Activated T-helper 1 cell treated with anti-CD3 and anti-CD28 coated beads, Interleukin-2, amount 50 U/mL, for 16 hours (primary cell): ENCODE results near the gene GSE1.
"Not testable (repeated sequence)": the region's sequence is repeated elsewhere in the genome, so short reads cannot be mapped to it uniquely, and the experiment has no call there.

Source experiments
- DNase-seq, 2 donors: peaks; one replicate each; pipeline ENCODE4 v3.0.0-alpha.2; 2020; ENCODE audit warnings: low read depth in 1 of 2, low spot score in 1 of 2

GSE1 gene

DNA sequence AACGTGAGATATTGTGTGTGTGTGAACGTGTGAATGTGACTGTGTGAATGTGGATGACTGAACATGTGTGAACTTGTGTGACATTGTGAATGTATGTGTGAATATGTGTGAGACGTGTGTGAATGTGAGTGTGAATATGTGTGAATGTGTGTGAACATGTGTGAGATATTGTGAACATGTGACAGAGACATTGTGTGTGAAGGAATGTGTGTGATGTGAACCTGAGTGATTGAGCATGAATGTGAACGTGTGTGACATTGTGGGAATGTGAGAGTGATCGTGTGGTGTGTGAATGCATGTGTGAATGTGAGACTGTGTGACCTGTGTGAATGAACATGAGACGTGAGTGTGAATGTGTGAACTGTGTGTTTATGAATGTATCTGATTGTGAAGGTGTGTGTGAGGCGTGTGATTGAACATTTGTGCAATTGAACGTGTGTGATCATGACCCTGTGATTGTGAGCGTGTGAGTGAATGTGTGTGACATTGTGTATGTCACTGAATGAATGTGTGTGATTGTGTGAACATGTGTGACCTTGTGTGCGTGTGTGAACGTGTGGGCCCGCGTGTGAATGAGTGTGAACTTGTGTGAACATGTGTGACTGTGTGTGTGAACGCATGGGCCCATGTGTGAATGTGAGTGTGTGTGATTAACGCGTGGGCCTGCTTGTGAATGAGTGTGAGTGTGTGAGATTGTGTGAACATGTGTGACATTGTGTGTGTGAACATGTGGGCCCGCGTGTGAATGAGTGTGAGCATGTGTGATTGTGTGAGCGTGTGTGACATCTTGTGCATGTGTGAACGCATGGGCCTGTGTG lies 23.2 kb upstream of the GSE1 start:
- DNase-seq: no peak

DNA sequence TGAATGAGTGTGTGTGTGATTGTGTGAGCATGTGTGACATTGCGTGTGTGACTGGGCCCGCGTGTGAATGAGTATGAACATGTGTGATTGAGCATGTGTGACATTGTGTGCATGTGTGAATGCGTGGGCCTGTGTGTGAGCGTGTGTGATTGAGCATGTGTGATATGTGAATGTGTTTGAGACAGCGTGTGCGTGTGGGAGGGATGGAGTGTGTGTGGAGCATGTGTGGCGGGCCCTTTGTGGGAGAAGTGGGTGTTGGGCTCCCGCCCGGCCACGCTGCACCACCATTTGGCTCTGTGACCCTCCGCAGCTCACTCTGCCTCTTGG lies 22.7 kb upstream of the GSE1 start:
- DNase-seq: no peak

DNA sequence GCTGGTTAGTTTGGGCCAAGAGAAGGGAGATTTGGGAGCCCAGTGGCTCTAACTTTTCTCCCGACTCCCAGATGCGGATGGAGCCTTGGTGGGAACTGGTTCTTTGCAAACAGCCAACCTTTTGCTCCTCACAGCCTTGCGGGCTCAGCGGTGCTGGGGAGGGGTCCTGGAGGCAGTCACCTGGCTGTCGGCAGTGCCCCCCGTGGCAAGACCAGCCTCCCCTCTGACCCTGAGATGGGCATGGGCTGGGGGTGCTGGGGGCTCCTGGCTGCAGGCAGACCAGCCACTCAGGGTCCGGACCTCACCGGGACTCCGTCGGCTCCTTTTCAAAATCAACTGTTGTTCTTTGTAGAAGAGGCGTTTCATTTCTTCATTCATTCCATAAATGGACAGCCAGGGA lies 21.7 kb upstream of the GSE1 start:
- no peak for DNase-seq

- DNase-seq: not testable (repeated sequence)
Observed at GRCh38 chr16:85592277-85592676, 20.8 kb upstream of the GSE1 start.

DNA sequence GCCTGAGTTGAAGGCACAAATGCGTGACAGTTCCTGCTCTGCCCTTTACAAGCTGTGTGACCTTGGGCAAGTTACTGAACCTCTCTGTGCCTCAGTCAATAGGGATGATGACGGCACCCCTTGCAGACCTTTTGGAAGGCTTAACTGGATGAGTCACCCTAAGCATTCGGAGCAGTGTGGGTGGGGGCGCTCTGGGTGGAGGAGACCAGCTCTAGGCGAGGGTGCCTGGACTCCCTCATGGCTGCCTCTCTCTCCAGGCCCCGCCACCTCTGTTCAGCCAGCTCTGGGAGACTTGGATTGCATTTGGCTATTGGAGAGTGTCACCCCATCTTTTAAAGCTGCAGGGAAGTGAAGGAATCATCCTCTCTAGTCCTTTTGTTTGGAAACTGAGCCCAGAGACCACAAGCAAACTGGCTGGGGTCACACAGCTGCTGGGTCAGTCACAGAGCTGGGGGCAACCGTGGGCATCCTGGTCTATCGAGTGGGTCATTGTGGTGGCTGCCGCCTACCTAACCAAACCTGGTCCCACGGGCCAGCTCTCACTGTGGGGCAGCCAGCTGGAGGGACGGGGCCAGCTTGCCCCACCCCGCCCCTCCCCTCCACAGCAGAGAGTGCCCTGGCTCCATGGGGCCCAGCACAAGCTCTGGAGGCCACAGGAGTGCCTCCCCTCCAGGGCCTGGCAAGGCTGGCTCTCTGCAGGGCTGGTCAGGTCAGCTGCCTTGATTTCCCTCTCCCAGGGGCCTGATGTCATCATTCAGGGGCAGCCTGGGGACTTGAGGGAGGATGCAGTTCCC lies 20.2 kb upstream of the GSE1 start:
- DNase-seq: no peak

DNA sequence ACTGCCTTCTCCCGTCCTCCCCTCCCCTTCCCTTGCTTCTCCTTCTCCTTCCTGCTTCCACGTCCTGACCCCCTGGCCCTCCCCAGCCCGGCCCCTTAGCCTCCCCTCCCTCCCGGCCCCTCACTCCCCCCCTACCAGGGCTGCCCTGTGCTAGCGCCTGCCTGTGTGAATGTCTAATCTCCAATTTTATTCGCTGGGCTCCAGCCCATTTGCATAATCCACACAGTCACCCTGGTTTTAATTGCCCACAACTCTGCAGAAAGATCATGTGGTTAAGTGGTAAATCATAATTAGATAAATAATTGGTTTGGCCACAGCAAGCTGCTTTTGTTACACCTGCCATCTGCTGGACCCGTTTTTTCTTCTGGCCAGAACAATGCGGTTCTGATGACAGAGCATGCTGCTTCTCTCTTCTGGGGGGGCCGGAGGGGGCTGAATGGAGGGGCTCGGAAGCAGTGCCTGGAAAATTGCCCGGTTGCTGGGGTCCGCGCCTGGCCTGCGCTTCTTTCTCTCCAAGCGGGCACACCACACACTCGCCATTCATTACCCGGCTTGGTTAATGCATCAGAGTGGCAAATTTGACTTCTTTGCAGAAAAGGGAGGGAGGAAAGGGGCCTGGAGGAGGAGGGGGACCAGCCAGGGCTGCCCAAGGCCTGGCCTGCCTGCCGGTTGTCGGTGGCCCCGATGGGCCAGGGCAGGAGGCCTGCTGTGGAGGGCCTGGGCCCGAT lies 19.5 kb upstream of the GSE1 start:
- DNase-seq: no peak

GRCh38 chr16:85594273-85594977 lies 18.7 kb upstream of the GSE1 start:
- no peak for DNase-seq

DNA sequence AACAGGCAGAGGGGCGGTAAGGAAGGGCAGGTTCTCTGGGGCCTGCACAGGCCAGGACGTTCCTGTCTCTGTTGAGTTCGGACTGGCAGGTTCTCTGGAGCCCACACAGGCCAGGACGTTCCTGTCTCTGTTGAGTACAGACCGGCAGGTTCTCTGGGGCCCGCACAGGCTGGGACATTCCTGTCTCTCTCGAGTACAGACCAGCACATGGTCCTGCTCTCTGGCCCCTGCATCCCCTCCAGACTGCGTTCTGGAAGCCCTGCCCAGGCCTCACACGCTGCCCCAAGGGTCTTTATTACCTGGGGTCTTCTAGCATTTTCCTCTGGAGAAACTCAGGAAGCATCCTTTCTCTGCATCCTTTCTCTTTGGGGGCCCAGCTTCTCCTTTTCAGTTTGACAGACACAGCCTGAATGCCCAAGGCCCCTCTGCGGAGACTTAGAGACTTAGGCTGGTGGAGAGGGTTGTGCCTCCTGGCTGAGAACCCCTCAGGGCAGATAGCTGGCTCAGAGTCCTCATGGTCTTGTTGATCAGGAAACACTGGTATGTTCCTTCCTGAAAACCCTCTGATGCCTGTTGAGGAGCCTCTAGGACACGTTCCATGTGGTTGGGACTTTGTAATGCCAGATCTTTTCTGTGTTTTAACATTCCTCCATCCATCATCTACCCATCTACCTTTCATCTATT lies 18.0 kb upstream of the GSE1 start:
- DNase-seq: no peak

DNA sequence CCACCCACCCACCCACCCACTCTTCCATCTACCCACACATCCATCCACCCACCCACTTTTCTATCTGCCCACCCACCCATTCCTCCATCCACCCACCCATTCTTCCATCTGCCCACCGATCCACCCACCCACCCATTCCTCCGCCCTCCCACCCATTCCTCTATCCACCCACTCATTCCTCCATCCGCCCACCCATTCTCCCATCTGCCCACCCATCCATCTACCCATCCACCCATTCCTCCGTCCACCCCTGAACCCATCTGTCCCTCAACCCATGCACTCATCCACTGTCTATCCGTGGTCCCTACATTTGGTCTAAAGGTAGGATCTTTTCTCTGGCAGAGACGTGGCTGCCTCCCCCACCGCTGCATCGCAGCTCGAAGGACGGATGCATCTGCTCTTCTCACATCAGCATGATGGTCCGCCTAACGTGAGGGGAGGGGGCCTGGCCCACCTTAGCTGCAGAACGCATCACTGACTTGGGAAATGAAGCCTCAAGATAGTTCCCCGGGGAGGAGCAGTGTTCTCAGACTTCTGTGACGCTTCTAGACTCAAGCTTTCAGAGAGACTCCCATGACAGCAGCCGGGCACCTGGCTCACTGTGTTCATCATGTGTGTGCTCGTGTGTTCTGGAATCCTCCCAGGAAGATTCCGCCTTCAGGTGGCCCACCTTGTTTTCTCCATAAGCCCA lies 17.2 kb upstream of the GSE1 start:
- DNase-seq: no peak

DNA sequence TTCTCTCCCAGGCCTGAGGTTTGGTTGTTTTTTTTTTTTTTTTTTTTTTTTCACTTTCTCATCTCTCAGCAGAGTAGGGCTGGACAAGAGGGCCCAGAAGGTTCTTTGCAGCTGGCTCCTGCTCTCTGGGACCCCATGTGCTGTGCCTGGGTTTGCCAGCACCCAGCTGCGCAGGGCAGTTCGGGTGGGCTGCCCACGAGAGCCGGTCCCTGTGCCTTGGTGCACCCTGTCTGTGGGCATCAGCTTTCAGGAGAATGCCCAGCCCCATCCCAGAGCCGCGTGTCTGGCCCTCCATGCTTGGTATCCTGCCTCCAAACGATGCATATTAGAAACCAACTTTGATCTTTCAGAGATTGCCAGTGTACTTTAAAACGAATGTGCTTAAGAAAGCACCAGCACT lies 15.0 kb upstream of the GSE1 start:
- no peak for DNase-seq

DNA sequence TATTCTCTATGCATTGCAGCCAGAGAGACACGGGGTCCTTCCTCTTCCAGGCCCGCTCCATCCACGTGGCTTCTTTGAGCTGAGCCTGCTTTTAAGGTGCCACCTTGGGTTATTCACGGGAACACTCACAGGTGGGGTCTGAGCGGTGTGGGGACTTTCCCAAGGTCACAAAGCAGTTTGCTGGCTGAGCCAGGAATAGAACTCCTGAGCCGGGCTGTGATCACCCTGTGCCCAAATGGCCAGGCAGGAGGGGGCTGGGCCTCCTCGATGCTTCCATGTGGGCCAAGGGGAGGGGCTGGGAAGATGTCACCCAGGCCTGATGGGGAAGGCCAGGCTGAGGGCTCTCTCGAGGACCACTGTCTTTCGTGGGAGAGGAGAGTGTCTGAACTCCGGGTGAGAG lies 13.0 kb upstream of the GSE1 start:
- no peak for DNase-seq

- DNase-seq: no peak
Observed at GRCh38 chr16:85600530-85601271, 12.4 kb upstream of the GSE1 start.

GRCh38 chr16:85601272-85601639 lies 11.9 kb upstream of the GSE1 start:
- no peak for DNase-seq

- no peak for DNase-seq
Observed at GRCh38 chr16:85601730-85602401, 11.3 kb upstream of the GSE1 start.

GRCh38 chr16:85602402-85603202 lies 10.5 kb upstream of the GSE1 start:
- no peak for DNase-seq

DNA sequence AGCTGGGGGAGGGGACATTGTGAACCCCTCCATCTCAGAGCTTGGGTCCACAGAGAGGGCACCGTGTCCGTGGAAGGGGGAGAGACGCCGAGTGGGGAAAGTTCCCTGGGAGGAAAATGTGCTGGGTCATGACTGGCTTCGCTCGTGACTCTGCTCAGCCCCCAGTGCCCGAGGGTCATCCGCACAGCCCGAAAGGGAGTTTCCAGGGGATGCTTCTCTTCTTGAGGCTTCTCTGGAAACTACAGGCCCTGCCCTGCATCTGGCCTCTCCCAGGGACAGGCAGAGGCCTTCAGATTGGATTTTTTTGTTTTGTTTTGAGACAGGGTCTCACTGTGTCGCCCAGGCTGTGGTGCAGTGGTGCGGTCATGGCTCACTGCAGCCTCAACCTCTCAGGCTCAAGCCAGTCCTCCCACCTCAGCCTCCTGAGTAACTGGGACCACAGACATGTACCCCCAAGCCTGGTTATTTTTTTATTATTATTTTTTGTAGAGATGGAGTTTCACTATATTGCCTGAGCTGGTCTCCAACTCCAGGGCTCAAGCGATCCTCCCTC lies 9.8 kb upstream of the GSE1 start:
- no peak for DNase-seq

- DNase-seq: no peak
Observed at GRCh38 chr16:85604145-85604705, 8.9 kb upstream of the GSE1 start.
